ENCODE measurements around the gene CRACDL. TPM values are rescaled to one million over a fixed set of nuclear protein-coding genes. Genes with fewer than 3 reads are reported as not detected.
A peak's percentile ranks its signal among the peaks of the same experiment; 100 is the strongest.

CRACDL gene
- total RNA-seq, 1 donor from 2014 or later: 1.6 TPM

DNA sequence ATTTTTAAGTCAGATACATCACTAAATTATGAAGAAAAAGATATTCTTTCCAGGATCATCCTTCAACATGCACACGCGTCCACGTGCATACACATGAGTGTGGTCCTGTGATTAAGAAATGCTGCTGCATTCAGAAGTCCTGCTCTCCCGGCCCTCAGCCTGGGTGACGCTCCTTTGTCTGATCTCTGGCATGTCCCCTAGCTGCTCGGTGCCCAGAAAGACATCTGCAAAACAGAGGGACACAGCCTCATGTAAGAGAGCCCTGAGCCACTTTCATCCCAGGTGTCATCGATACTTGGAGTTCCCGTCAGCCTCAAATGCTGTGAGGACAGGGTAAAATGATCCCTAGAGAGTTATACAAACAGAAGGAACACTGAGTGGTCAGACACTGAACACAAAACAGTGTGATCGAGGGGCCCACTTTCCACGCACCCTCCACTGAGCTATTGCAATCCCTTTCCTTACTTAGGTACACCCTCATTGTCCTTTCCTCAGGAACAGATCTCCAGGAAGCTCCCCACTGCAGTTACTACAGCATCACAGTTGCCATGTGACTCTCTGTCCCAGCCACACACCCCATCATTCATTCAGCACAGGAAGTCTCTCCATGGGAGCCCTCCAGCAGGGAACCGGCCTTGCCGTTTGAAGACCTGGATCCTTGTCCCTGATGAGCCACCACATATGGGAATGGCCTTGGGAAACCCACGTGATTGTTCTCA lies 32.1 kb downstream of the CRACDL start:
- H3K27me3 Mint-ChIP-seq: peaks cover 3% of the 10 kb centered on the region
- H3K9me3 Mint-ChIP-seq (ENCODE audit: low read depth): no peaks in the 10 kb centered on the region
- TF ChIP-seq, protein P1, sequence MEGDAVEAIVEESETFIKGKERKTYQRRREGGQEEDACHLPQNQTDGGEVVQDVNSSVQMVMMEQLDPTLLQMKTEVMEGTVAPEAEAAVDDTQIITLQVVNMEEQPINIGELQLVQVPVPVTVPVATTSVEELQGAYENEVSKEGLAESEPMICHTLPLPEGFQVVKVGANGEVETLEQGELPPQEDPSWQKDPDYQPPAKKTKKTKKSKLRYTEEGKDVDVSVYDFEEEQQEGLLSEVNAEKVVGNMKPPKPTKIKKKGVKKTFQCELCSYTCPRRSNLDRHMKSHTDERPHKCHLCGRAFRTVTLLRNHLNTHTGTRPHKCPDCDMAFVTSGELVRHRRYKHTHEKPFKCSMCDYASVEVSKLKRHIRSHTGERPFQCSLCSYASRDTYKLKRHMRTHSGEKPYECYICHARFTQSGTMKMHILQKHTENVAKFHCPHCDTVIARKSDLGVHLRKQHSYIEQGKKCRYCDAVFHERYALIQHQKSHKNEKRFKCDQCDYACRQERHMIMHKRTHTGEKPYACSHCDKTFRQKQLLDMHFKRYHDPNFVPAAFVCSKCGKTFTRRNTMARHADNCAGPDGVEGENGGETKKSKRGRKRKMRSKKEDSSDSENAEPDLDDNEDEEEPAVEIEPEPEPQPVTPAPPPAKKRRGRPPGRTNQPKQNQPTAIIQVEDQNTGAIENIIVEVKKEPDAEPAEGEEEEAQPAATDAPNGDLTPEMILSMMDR (IDR thresholded peaks at IDR 0.05; ENCODE audit: unreplicated experiment): no peak
- H3K36me3 Mint-ChIP-seq (ENCODE audit: insufficient read depth): no peaks in the 10 kb centered on the region
- peak overlapping the region; percentile 4 for H3K27ac Mint-ChIP-seq
- no peak overlapping the region for H3K4me3 Mint-ChIP-seq (ENCODE audit: low read depth)
- peaks cover 24% of the 10 kb centered on the region for H3K4me1 Mint-ChIP-seq (ENCODE audit: low read depth)
- no peak for DNase-seq (ENCODE audit: low spot score, unreplicated experiment)

DNA sequence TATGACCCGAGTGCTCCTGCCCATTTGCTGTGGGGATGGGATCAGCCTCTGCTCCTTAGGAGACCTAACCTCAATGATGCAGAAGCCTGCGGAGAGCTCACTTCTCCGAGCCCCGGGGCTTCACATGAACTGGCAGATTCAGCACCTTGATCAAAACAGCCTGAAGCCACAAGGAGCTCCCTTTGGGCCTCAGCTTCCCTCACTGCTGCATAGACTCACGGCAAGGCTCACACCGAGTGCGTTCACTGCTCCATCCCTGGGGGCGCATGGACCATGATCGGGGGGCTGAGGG lies 33.0 kb downstream of the CRACDL start:
- H3K27me3 Mint-ChIP-seq: peaks cover 3% of the 10 kb centered on the region
- TF ChIP-seq, protein P1 (IDR thresholded peaks at IDR 0.05; ENCODE audit: unreplicated experiment): no peak
- no peaks in the 10 kb centered on the region for H3K9me3 Mint-ChIP-seq (ENCODE audit: low read depth)
- H3K4me3 Mint-ChIP-seq (ENCODE audit: low read depth): no peak overlapping the region
- H3K36me3 Mint-ChIP-seq (ENCODE audit: insufficient read depth): no peaks in the 10 kb centered on the region
- DNase-seq (ENCODE audit: low spot score, unreplicated experiment): no peak
- H3K4me1 Mint-ChIP-seq (ENCODE audit: low read depth): peaks cover 17% of the 10 kb centered on the region
- H3K27ac Mint-ChIP-seq: peak overlapping the region; percentile 86

DNA sequence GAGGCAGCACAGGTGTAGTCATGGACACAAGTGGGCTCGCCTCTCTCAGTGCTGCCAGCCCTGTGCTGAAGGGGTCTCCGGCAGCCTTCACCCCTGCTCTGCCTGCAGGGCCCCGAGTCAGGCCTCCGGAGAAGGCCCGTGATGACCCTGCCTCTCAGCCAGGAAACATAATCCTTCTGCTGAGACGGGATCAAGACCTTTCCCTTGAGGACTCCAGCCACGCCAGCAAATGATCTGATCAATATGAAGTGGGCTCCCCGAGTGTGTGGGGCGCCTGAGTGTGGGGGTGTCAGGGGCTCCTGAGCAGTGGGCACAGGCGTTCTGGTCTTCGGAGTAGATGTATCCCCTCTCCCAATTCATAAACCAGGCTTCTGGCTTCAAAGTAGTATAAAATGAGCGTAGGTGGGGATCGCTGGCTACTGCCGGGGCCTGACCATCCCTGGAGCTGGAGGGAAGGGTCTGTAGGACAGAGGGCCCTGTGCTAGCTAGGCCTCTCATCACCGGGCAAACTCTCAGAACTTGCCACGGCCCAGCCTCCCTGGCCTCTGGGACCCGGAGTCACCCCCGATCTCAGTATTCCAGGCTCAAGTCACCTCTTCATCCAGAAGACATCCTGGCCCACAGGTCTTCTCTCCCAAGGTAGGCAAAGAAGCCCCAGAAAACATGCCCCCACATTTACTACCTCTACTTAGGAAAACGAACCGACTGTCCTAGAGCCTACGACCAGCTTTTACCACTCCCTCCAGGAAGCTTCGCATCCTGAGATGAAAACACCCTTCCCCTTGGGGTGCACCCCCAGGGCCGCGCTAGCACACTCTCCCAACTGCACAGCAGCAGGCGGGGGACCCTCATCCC lies 33.6 kb downstream of the CRACDL start:
- peaks cover 3% of the 10 kb centered on the region for H3K27me3 Mint-ChIP-seq
- peak overlapping the region; percentile 86 for H3K27ac Mint-ChIP-seq
- peaks cover 12% of the 10 kb centered on the region for H3K4me1 Mint-ChIP-seq (ENCODE audit: low read depth)
- DNase-seq (ENCODE audit: low spot score, unreplicated experiment): no peak
- H3K4me3 Mint-ChIP-seq (ENCODE audit: low read depth): no peak overlapping the region
- no peaks in the 10 kb centered on the region for H3K36me3 Mint-ChIP-seq (ENCODE audit: insufficient read depth)
- TF ChIP-seq, protein P1 (IDR thresholded peaks at IDR 0.05; ENCODE audit: unreplicated experiment): no peak
- no peaks in the 10 kb centered on the region for H3K9me3 Mint-ChIP-seq (ENCODE audit: low read depth)

DNA sequence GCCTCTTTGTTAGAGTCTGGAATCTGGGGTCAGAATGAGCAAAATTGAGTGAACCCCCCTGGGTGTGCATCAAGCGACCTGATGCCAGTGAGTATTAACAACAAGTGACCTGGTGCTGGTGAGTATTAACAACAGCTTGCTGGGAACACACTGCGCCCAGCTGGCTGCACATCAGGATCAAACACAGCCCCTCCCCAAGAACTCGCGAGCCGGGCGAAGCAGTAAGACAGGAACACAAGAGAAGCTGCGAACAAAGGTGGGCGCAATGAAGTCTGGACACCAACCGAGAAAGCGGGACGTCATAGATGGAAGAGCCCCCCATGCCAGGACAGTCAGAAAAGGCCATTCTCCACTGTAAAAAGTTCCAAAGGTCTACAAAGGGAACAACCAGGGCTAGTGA lies 34.3 kb downstream of the CRACDL start:
- Mint-ChIP-seq H3K27ac (peak overlapping the region; percentile 70), H3K4me1 (ENCODE audit: low read depth) (peaks cover 9% of the 10 kb centered on the region), H3K4me3 (ENCODE audit: low read depth) (no peak overlapping the region), H3K9me3 (ENCODE audit: low read depth) (no peaks in the 10 kb centered on the region), H3K36me3 (ENCODE audit: insufficient read depth) (no peaks in the 10 kb centered on the region), H3K27me3 (peaks cover 3% of the 10 kb centered on the region)
- TF ChIP-seq, protein P1 (IDR thresholded peaks at IDR 0.05; ENCODE audit: unreplicated experiment): no peak
- DNase-seq (ENCODE audit: low spot score, unreplicated experiment): no peak

DNA sequence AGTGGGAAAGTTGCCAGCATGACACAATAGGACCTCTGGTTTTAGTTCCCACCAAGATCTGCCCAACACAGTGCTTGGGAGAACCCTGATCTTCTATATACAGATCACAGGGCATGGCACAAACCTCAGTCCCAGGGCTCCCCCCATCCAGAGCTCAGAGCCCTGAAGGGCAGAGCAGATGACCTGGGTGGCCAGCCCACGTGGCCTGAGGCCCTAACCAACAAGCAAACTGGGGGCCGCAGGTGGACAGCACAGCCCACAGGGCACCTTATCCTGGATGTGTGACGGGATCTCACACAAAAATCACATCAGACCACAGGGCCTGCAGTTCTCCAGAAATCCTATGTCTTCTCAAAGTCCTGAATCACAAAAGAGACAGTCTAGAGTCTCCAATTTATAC lies 34.7 kb downstream of the CRACDL start:
- TF ChIP-seq, protein P1 (IDR thresholded peaks at IDR 0.05; ENCODE audit: unreplicated experiment): no peak
- Mint-ChIP-seq H3K4me3 (ENCODE audit: low read depth) (no peak overlapping the region), H3K9me3 (ENCODE audit: low read depth) (no peaks in the 10 kb centered on the region), H3K36me3 (ENCODE audit: insufficient read depth) (no peaks in the 10 kb centered on the region), H3K4me1 (ENCODE audit: low read depth) (peaks cover 9% of the 10 kb centered on the region), H3K27me3 (peaks cover 3% of the 10 kb centered on the region), H3K27ac (no peak overlapping the region)
- DNase-seq (ENCODE audit: low spot score, unreplicated experiment): no peak
